GM18867 (cell line): ENCODE data around the gene UCHL1.

Experiments
- ATAC-seq: cut with Tn5 transposase; IDR thresholded peaks from one replicate; pipeline ENCODE4 v1.9.1; 2021; ENCODE audit warnings: mild to moderate bottlenecking, moderate library complexity; ENCODE audit not compliant: unreplicated experiment

UCHL1 gene

DNA sequence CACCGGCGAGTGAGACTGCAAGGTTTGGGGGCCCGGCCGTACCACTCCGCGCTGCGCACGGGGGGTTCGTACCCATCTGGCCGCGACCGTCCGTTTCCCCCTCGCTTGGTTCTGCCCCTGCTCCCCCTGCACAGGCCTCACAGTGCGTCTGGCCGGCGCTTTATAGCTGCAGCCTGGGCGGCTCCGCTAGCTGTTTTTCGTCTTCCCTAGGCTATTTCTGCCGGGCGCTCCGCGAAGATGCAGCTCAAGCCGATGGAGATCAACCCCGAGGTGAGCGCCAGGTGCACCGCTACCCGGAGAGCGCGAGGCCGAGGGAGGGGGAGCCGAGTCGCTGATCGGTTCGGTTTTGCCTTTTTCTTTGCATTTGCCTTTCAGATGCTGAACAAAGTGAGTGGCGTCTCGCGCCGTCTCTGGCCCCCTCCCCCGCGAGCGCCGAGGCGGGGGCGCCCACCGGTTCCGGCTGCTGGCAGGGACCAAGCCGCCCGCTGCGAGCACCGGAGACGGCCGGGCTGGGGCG, at the start of gene UCHL1:
UCHL1 (plus strand) TSS at position 189 of the 517 bp plus-strand sequence; CDS start at position 238, 49 bp downstream.
- ATAC-seq: peak; percentile 67

DNA sequence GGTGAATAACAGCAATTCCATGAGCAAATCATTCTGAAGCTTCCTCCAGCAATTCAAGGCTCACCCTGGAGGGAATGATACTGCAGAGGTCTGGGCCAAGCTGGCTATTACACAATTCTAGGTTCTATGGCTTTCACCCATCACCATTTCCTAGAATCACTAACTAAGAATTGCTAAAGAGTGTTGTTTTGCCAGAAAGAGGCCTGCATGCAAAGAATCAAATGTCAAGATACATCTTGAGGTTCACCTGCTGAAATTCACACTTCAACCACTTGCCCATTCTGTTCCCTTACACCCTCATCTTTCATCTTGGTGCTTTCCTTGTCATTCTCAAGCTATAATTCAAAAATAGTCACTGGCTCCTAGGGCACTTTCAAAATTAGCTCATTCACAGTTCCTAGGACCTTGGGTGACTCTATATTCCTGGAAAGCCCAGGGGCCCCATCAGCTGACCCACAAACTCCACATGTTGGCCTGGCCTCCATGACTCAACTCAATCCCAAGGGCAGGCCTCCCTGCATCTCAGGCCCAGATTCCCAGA, 49.4 kb upstream of the UCHL1 start:
- peak; percentile 62 for ATAC-seq

DNA sequence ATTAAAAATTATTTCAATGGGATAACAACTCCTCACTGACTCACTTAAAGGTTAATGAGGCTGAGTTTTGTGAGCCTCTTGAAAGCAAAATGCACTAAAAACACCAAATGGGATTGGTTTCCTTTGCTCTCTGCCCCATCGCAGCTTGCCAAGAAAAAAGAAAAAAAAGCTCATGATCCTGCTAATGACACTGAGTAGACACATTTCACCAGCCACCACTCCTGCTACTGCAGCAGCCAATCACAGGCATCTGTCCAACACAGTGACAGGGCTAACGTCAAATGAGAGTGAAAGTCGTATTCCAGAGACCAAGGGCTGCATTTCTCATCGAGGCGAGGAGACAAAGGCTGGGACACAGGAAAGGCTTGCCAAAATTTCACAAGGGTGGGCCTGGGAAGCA, 47.5 kb upstream of the UCHL1 start:
- ATAC-seq: no peak

DNA sequence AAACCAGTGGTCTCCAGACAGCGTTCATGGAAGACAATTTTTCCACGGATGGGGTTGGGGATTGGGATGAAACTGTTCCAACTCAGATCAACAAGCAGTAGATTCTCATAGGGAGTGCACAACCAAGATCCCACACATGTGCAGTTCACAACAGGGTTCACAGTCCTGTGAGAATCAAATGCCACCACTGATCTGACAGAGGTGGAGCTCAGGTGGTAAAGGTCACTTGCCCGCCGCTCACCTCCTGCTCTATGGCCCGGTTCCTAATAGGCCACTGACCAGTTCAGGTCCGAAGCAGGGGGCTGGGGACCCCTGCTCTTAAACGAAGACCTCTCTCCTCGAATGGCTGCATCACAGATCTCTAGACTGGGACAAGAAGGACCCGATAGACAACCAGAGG, 46.8 kb upstream of the UCHL1 start:
- no peak for ATAC-seq

DNA sequence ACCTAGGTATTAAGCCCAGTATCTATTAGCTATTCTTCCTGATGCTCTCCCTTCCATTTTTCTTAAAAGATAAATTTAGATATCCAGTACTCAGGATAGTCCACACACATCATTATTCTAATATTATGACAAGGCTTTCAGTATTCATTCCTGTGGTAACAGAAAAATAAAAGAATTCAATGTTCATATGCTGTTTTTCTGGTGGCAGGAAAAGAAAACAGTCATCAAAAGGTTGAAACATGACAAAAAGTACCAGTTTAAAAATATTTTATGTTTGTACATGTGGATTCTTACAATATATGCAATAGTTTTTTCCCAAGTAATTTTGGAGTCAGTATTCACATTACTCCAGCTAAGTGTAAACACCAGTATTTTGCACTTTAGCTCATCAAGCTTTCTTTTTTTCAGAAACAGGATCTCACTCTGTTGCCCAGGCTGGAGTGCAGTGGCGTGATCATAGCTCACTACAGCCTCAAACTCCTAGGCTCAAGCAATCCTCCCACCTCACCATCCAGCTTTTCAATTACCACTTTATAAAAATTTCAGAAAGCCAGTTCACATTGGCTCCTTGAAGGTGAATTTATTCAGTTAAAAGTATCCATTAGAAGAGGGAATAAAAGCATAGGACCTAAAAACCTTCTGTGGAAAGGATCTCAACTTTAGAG, 44.6 kb upstream of the UCHL1 start:
- ATAC-seq: no peak

DNA sequence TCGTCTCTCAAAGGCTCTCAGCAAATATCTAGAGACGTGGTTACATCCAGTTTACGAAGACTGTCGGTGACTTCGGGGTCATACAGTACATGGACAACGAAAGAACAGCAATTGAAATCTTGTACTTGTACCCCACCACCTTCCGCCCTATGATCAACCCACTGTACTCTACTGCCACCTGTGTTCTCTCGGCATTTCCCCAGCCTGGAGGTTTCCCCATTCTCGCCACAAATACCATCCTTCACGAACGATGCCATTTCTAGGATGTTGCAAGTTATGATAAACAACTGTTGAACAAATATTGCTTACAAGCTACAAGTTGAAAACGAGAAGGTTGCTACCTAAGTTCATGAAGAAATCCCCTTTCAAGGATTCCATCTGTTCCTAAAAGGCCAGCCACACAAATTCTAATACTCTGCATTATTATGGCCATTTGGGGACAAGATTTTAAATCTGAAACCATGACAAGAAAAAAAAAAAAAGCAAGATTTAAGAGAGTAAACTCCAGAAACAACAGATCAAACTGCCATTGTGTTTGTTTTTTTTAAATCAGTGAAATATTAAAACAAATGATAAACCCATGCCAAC, 44.0 kb upstream of the UCHL1 start:
- ATAC-seq: peak; percentile 31

DNA sequence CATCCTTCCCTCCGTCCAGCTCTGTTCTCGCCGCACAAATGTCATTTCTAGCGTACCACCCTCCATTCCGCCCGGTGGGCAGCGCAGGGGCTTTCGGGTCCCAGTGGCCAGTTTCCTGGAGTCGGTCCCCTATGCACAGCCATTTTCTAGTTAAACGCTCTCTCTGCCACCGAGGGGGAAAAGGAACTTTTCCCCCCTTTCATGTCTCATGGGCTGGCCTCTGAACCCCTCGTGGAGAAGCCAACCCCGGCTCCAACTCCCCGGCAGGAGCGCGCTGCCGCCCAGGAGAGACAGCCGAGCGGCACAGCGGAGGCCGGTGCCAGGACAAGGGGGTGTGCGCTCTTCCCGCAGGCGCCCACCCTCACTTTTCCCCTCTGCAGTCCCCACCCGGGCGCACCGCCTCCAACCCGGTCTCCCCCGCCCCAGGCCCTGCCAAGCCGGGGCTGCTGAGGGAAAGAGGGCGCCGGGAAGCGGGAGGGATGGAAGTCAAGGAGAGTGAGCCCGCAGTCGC, 43.0 kb upstream of the UCHL1 start:
- peak; percentile 9 for ATAC-seq

DNA sequence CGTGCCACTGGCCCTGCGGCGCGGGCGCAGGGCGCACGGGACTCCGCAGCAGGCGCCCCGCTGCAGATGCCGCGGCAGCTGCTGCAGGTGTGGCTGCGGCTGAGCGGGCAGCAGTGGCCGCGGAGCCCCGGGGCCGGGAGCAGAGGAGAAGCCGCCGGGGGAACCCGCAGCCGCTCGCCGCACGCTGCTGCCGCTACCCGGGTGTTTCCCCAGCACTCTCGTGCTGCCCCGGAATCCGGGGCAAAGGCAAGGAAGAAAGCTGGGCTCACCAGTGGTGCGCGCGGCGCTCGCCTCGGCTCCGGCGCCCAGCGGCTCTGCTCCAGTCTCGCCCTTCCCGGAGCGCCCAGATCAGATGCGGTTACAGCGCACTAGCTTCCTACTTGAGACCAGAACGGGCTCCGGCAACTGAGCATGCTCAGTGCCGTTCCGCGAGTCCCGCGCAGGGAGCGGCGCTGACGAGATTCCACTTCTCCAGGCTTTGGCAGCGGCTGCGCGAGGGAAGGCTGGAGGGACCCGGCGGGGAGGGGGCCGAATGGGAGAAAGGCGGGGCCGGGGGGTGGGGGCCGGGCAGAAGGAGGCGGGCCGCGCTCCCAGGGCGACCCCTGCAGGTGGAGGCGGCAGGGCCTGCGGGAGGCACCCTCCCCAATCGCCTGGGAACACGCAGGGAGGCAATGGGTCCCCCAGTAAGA, 42.4 kb upstream of the UCHL1 start, which contains the start of gene APBB2:
APBB2 (minus strand) TSS at position 407 of the 689 bp plus-strand sequence. CDS start 181,288 bp downstream, outside the sequence.
- ATAC-seq: peak; percentile 47

DNA sequence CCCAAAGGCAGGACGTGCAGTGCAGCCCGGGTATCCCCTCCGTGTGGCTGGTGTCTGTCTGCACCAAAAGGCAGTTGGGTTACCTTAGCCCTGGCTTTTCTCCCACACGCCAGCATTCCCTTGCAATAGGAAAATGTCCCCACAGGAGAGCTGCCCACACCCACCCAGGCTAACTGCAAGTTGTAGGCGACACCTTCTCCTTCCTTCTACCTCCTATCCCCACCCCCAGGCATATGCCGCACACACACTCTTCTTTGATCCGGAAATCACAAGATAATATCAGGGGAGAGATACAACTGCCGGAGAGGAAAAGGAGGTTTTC, 41.9 kb upstream of the UCHL1 start:
- no peak for ATAC-seq

DNA sequence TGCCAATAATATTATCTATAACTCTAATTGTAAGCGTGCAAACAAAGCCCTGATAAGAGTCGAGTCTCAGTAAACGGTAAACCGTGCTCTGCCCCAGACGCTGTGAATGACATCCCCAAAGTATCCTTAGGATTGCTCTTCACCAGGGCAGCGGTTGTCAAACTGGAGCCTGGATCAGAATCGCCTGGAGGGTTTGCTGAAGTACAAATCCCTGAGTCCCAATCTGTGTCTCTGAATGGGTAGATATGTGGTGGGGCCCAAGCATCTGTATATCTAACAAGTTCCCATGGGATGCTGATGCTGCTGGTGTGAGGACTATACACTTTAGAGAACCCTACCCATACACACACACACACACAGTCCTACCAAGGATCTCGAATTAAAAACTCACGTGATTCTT, 41.6 kb upstream of the UCHL1 start:
- ATAC-seq: no peak

DNA sequence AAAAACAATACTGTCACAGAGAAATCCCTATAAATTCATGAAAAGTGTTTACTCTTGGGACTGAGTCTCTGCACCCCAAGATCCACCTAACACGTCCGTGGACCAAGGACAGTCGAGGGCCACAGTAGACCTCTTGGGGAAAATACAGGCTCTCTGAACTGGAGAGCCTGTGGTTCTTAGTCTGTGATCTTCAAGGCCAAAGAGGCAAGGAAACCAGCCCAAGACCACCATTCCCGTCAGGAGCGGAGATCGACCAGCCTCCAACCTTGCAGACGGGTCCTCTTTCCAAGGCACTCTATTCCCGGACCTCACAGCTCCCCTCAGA, 40.8 kb upstream of the UCHL1 start:
- peak; percentile 1 for ATAC-seq

DNA sequence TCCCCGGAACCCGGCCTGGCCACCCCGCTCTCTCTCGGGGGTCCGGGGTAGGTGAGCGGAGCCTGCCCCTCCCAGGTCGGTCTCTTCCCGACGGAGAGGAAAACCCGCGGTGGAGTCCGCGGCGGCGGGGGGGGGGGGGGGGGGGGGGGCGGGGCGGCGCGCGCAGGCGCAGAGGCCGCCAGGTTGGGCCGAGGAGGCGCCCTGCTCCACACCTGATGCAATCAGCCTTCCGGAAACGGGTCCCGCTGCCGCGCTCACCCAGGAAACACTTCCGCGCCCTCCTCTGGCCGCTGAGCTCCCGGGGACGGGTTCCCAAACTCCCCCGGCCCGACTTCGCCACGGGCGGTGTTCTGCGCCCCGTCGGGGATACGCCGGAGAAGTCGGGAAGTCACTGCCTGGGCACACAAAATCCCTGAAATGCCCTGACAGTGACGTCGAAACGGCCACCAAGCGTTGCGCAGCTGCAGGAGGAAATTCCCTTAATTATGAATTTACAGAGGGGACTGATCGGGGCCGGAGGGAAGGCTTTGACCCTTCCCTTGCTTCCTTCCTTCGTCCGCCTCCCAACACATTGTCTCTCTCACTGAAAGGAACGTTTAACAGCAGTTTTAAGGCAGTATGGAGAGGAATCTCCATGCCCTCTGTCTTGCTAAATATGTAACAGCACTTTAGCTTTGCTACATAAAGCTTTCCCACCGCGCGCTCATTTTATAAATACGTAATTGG, 40.3 kb upstream of the UCHL1 start:
- ATAC-seq: peak; percentile 51

DNA sequence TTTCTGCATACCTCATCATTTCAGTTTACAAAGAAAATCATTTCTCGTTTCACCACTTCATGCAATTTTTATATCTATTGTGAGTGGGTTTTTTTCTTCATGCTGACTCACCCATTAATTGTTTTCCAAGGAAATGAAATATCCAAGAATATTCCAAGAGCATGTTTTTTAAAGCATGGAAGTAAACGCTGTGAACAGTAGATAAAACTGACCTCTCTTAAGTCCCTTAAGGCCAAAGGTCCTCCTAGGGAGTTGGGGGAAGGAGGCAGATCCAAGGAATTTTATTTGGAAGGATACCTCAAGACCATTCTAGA, 39.8 kb upstream of the UCHL1 start:
- ATAC-seq: no peak

DNA sequence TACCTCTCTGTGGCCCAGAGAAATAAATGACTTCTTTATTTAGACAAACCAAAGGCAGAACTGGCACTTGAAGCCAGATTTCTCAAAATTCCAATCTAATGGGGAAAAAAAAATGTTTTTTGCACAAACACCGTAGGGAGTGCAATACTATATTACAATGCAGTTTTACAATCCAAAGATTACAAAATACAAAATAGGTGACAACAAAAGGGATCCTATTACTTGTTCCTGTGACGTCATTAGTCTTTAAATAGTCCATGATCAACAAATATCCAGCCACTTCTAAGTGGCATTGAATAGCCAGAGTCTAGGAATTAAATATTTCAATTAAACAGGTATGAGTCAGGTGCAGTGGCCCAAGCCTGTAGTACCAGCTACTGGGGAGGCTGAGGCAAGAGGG, 39.4 kb upstream of the UCHL1 start:
- no peak for ATAC-seq

DNA sequence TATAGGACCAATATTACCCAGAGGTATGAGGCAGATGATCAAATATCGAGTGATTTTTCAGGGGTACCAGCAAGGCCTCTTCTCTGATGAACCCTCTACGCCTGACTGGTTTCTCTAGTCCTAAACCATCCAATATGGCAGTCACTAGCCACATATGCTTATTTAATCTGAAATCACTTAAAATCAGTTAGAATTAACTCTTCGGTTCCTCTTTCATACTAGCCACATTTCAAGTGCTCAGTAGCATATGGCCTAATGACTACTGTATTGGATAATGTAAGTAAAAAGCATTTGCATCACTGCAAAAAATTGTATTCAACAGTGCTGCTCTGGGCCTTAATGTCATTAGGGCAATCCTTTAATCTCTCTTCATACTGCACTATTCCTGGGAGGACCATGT, 38.0 kb upstream of the UCHL1 start:
- no peak for ATAC-seq

DNA sequence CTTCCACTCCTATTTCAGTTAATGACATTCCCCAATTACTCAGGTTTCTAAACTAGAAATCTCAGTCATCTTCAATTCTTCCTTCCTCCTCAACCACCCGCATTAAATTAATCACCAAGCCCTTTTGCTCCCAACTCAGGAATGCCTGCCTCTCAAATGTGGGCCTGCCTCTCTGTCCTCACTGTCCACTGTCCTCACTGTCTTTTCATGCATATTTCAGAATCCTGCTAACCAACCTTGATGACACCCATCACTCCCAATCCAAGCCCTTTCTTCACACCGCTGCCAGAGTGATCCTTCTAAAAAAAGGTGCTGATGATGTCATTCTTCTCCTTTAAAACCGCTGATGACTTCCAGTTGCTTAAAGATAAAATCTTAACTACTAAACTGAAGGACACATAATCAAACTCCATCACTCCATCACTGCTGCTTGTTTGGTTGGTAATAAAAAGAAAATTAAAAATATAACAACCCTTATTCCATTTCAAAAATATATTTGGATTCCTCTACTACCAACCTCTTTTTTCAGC, 37.2 kb upstream of the UCHL1 start:
- ATAC-seq: no peak

DNA sequence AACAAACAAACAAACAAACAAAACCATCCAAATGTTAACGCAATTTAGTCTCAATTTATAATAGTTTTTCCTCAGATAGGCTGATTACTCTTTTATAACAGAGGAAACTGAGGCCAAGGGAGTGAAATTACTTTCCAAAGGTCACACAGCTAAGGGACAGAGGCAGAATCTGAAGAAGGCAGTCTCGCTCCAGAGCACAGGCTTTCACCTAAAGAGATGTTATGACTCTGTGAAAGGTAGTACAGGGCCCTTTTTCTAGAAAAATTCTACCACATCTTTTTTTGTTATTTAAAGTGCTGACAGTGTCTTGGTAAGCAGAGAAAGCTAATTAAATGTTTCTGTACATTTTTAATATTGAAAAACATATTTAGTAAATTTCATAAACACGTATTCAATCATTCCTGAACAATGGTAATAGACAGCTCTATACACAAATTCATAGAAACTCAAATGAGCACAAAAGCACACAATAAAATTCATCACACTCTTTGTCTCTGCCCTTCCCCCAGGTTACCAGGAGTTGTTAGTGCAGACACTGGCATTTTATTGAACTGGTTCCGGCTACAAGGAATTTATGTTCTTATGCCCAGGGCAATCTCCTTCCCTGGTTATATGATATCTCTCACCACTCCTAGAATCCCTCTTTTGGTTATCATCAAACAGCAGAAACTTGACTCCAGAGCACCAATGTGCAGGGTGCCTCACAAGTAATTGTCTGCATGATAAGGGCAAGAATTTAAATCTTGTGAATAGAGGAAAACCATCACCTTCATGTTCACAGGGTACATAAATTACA, 34.7 kb upstream of the UCHL1 start:
- ATAC-seq: no peak

DNA sequence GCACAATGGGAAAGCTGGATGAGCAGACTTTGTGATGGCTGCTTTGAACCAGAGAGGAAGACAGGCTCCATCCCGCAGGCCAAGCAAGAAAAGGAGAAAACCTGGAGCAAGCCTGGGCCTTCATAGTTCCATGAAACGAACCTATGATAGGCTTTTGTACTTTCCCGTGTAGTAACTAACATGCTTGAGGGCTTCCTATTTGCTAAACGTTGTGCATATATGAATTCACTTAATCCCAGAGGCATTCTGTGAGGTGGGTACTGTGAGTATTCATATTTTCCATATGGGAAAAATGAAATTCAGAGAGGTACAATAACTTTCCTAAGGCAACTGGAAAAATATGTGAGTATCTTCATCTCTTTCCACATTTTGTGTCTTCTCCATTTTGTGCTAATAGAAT, 28.8 kb upstream of the UCHL1 start:
- no peak for ATAC-seq

DNA sequence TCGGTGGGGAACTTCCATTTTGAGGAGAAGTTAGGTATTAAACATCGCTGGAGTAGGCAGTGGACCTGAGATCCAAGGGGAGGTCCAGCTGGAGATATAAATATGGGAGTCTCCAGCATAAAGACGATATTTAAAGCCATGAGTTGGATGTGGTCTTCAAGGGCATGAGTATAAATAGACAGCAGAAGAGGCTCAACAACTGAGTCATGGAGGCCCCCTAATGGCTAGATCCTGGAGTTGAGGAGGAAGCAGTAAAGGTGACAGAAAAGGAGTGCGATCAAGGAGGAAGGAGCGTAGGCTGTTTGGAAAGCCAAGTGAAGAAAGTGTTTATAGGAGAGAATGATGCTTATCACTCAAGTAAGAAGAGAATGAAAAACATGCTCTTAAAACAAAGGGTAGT, 24.3 kb upstream of the UCHL1 start:
- ATAC-seq: no peak

DNA sequence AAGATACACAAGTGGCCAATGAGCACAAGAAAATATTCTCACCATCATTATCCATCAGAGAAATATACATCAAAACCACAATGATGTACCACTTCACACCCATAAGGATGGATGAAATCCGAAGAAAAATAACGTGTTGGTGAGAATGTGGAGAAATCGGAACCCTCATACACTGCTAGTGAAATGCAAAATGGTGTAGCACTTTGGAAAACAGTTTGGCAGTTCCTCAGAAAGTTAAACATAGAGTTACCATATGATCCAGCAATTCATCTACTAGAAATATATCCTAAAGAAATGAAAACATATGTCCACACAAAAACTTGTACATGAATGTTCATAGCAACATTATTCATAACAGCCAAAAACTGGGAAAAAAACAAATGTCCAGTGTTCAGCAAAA, 23.9 kb upstream of the UCHL1 start:
- ATAC-seq: no peak
